ENCODE measurements around the gene SEMA6C.
"Not testable (repeated sequence)": the region's sequence is repeated elsewhere in the genome, so short reads cannot be mapped to it uniquely, and the experiment has no call there.

The SEMA6C gene

GRCh38 chr1:151130987-151131586 lies 15.3 kb downstream of the SEMA6C start:
- peak; percentile 91 for DNase-seq (ENCODE audit: low spot score)

- DNase-seq (ENCODE audit: low spot score), result no peak
These were observed 17.6 kb downstream of the SEMA6C start for GRCh38 chr1:151128800-151129199.

- DNase-seq (ENCODE audit: low spot score), result no peak
These were observed 21.5 kb downstream of the SEMA6C start for GRCh38 chr1:151124763-151125403.

- no peak for DNase-seq (ENCODE audit: low spot score)
These were observed 32.6 kb downstream of the SEMA6C start for GRCh38 chr1:151113877-151114276.

DNA sequence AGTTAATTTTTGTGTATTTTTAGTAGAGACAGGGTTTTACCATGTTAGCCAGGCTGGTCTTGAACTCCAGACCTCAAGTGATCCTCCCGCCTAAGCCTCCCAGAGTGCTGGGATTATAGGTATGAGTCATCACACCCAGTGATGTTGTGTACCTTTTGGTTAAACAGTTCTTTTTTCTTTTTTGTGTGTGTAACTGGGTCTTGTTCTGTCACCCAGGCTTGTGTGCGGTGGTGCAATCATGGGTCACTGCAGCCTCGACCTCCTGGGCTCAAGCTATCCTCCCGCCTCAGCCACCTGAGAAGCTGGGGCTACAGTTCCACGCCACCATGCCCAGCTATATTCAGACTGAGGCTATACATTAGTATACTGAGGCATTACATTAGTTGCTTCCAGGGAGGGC lies 38.1 kb downstream of the SEMA6C start:
- no peak for DNase-seq (ENCODE audit: low spot score)

DNA sequence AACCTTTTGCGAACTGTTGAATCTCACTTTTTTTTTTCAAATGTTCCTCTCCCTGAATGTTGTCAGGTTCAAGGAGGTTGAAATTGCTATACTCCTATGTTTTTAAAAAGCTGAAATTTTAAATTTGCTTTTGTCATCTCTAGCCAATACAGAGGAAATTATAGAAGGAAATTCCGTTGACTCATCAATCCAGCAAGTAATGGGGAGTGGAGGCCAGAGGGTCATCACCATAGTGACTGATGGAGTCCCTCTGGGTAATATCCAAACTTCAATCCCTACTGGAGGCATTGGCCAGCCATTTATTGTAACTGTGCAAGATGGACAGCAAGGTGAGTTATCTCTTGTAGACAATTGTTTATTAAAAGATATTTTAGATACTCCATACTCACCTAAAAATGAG lies 39.5 kb downstream of the SEMA6C start:
- DNase-seq (ENCODE audit: low spot score), result no peak

GRCh38 chr1:151104630-151105029 lies 41.8 kb downstream of the SEMA6C start:
- DNase-seq (ENCODE audit: low spot score), result no peak

DNA sequence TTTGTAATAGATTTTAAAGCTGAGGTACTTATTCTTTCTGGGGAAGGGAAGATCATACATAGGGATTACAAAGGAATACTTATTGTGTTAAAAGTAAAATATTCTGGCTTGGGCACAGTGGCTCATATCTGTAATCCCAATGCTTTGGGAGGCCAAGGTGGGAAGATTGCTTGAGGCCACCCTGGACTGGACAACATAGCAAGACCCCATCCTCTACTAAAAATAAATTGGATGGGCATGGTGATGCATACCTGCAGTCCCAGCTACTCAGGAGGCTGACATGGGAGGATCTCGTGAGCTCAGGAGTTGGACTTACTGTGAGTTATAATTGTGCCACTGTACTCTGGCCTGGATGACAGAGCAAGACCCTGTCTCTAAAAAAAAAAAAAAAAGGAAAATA lies 48.3 kb downstream of the SEMA6C start:
- no peak for DNase-seq (ENCODE audit: low spot score)

DNA sequence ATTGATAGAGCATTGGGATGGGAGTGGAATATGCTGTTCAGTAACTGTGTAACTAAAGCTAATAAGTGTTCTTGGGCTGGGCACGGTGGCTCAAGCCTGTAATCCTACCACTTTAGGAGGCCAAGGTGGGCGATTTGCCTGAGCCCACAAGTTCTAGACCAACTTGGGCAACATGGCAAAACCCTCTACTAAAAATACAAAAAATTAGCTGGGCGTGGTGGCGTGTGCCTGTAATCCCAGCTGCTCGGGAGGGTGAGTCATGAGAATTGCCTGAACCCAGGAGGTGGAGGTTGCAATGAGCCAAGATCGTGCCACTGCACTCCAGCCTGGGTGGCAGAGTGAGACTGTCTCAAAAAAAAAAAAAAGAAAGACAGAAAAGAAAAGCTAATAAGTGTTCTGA lies 49.0 kb downstream of the SEMA6C start:
- DNase-seq (ENCODE audit: low spot score), result not testable (repeated sequence)

DNA sequence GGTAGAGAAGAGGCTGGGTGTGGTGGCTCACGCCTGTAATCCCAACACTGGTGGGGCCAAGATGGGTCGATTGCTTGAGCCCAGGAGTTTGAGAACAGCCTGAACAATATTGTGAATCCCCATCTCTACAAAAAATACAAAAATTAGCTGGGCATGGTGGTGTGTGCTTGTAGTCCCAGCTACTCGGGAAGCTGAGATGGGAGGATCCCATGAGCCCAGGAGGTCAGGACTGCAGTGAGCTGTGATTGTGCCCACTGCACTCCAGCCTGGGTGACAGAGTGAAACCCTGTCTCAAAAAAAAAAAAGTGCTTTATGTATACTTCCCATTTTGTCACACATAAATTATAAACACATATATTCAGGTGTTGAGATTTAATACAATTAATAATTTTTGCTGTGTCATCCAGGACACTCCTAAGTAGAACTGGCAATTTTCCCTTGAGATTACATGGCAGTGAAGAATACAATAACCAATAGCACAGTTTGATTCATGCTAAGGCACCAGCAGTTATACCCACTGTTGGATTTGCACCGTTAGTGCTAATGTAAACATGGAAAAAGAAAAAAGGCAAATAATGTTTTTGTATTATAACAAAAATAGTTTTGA lies 60.4 kb downstream of the SEMA6C start:
- DNase-seq (ENCODE audit: low spot score), result no peak

Data from ecto neural progenitor cell (in vitro differentiated cells).